Measurements from ENCODE around the gene RGS10.
"Not testable (repeated sequence)": the region's sequence is repeated elsewhere in the genome, so short reads cannot be mapped to it uniquely, and the experiment has no call there.

- TF ChIP-seq ZNF274 (IDR thresholded peaks at IDR 0.05; ENCODE audit: insufficient read depth, insufficient read length); SRF (IDR thresholded peaks at IDR 0.05; ENCODE audit: low read depth in 2 of 2, low read length in 2 of 2); CTCF (IDR thresholded peaks at IDR 0.05 in 2 of 3, conservative IDR thresholded peaks at IDR 0.05 in 1 of 3; ENCODE audit: control insufficient read depth in 2 of 3, extremely low read depth in 1 of 3, insufficient read depth in 1 of 3, low read depth in 3 of 3, low read length in 3 of 3); FOXM1 (IDR thresholded peaks at IDR 0.05; ENCODE audit: low read depth, low read length); HDAC2 (IDR thresholded peaks at IDR 0.05); GATAD2B (conservative IDR thresholded peaks at IDR 0.05; ENCODE audit: low read depth); BACH1 (IDR thresholded peaks at IDR 0.05; ENCODE audit: borderline replicate concordance); POLR2AphosphoS5 (IDR thresholded peaks at IDR 0.05; ENCODE audit: low read length): not testable (repeated sequence)
Observed at GRCh38 chr10:119528663-119529237, 13.8 kb downstream of the RGS10 start.
